Activated CD8-positive, alpha-beta memory T cell treated with anti-CD3 and anti-CD28 coated beads for 48 hours (primary cell): ENCODE measurements around the gene PEX26.
"Not testable (repeated sequence)": the region's sequence is repeated elsewhere in the genome, so short reads cannot be mapped to it uniquely, and the experiment has no call there.

ENCODE experiments used
- DNase-seq, 3 experiments: peaks; one replicate each; pipeline ENCODE4 v3.0.0-alpha.2; 2020; ENCODE audit warnings: low read depth in 2 of 3, low spot score in 2 of 3

Gene PEX26

GRCh38 chr22:18070556-18071306 is 7.1 kb upstream of the PEX26 start:
- DNase-seq = no peak

- DNase-seq = not testable (repeated sequence)
These were observed 6.4 kb upstream of the PEX26 start for GRCh38 chr22:18071307-18071967.

GRCh38 chr22:18071968-18072310 is 5.9 kb upstream of the PEX26 start:
- no peak for DNase-seq

GRCh38 chr22:18073467-18073866 is 4.3 kb upstream of the PEX26 start:
- DNase-seq = no peak

- not testable (repeated sequence) for DNase-seq
These were observed 3.9 kb upstream of the PEX26 start for GRCh38 chr22:18073927-18074326.

- DNase-seq = no peak
These were observed 2.6 kb upstream of the PEX26 start for GRCh38 chr22:18075101-18075719.

- DNase-seq = no peak
These were observed 1.9 kb upstream of the PEX26 start for GRCh38 chr22:18075720-18076497.

- no peak for DNase-seq
These were observed 627 bp upstream of the PEX26 start for GRCh38 chr22:18077087-18077638.

GRCh38 chr22:18078329-18079041 is 695 bp downstream of the PEX26 start:
- peak in 2 of 3 experiments; percentile 19 to 20 for DNase-seq

GRCh38 chr22:18079706-18080233 is 2.0 kb downstream of the PEX26 start:
- DNase-seq = no peak

GRCh38 chr22:18081416-18081815 is 3.6 kb downstream of the PEX26 start:
- no peak for DNase-seq

- no peak for DNase-seq
These were observed 4.7 kb downstream of the PEX26 start for GRCh38 chr22:18082467-18082866.

GRCh38 chr22:18083406-18083805 is 5.6 kb downstream of the PEX26 start:
- DNase-seq = no peak

GRCh38 chr22:18085188-18085587 is 7.4 kb downstream of the PEX26 start:
- no peak for DNase-seq

- DNase-seq = no peak
These were observed 9.6 kb downstream of the PEX26 start for GRCh38 chr22:18087350-18087855.

- DNase-seq = no peak
These were observed 11.2 kb downstream of the PEX26 start for GRCh38 chr22:18088825-18089568.

- no peak for DNase-seq
These were observed 12.5 kb downstream of the PEX26 start for GRCh38 chr22:18090286-18090685.

GRCh38 chr22:18091478-18091877 is 13.7 kb downstream of the PEX26 start:
- no peak for DNase-seq

GRCh38 chr22:18091916-18092526 is 14.2 kb downstream of the PEX26 start:
- no peak for DNase-seq
